Erythroblast (primary cell): Measurements from ENCODE around the gene NPIPB8.
"Not testable (repeated sequence)": the region's sequence is repeated elsewhere in the genome, so short reads cannot be mapped to it uniquely, and the experiment has no call there.

Experiments used
- GATA1 ChIP-seq: IDR thresholded peaks from 2 replicates; pipeline ENCODE4 v1.6.1; 2011; ENCODE audit warnings: low read depth, mild to moderate bottlenecking, control low read depth, low read length, moderate library complexity
- POLR2A ChIP-seq: IDR thresholded peaks from 2 replicates; pipeline ENCODE4 v1.6.1; 2011; ENCODE audit warnings: mild to moderate bottlenecking, low read length

DNA sequence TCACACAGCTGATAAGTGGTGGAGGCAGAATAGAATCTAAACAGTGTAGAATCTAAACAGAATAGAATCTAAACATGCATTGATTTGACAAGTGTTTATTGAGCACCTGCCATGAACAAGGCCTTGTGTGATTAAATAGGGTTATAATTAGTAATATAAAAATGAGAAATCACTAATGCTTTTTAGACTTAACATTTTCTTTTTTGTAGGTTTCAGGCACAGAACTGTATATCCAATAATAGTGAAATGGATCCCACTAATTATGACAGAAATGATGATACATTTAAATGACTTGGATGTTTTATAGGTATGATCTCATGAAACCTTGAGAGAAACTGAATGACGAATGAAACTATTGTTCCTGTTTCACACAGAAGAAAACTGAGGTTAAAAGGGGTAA, at the start of gene NPIPB8:
- TF ChIP-seq POLR2A, GATA1: not testable (repeated sequence)
